GM18858 (cell line): ENCODE measurements around the gene CMIP.

Source experiments
- ATAC-seq: cut with Tn5 transposase; IDR thresholded peaks from one replicate; pipeline ENCODE4 v1.9.1; 2021; ENCODE audit not compliant: unreplicated experiment

Gene CMIP

DNA sequence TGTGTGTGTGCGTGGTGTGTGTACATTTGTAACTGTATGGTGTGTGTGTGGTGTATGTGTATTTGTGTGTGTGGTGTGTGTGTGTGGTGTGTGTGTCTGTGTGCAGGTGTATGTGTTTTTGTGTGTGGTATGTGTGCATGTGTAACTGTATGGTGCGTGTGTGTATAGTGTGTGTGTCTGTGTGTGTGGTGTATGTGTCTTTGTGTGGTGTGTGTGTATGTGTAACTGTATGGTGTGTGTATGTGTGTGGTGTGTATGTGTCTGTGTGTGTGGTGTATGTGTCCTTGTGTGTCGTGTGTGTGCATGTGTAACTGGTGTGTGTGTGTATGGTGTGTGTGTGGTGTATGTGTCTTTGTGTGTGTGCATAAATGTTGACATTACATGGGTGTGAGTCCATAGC is 170.8 kb downstream of the CMIP start:
- ATAC-seq = no peak

DNA sequence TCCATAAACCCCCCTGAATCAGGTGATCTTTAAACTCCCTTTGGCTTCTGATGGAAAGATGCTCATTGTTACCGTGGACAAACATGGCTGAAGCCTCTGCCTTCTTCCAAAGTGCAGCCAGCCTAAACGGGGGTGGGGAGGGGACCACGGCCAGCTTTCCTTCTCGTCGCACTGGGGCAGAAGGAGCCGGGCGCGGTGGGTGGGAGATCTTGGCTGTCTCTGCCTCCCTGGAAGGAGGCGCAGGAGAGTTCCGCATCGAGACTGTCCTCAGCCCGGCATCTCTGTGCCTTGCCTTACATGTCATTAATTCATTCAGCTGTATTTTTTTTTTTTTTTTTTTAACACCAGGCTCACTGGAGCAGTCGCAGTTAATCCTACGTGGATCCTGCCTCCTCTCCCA is 171.2 kb downstream of the CMIP start:
- ATAC-seq = no peak

DNA sequence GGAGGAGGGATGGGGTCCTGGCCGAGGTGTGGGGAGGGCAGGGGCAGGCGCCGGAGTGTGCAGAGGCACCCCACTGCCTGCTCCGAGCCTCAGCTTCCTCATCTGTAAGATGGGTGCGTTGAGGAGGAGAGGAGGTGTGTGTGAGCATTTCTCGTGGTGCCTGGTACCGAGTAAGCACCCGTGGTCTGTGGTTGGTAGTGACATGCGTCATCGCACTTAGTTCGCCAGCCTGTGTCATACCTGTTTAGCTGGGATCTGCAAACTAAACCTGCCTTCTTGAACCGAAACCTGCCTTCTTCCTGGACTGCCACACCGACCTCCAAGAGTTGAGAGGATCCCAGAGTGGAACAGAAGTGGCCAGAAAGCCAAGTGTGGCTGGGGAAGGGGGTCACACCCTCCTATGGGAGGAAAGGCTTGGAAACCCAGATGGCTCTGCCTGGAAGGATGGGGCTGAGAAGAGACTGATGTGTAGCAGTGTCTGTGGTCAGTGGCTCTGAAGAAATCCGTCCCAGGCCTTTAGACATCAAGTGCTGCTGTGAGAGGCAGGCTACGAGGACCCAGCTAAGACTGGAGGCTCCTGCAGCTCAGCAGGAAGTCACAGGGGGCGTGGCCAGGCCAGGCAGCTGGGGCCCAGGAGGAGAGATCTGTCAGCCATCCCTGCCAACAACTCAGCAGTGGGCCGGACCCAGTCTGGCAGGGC is 171.9 kb downstream of the CMIP start:
- peak; percentile 63 for ATAC-seq

DNA sequence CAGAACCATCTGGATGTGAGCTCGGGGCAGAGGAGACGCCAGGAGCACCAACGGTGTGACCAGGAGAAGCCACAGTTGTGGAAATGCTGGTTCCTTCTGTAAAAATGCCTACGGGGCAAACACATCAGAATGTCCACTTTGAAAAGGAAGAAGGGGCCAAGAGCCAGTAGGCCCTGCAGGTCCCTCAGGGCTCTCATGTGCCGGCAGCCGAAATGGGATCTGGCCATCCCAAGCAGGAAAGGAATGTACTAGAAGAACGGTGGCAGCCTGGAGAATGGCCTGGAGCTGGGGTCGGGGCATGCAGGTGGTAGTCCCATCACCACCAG is 172.4 kb downstream of the CMIP start:
- no peak for ATAC-seq

DNA sequence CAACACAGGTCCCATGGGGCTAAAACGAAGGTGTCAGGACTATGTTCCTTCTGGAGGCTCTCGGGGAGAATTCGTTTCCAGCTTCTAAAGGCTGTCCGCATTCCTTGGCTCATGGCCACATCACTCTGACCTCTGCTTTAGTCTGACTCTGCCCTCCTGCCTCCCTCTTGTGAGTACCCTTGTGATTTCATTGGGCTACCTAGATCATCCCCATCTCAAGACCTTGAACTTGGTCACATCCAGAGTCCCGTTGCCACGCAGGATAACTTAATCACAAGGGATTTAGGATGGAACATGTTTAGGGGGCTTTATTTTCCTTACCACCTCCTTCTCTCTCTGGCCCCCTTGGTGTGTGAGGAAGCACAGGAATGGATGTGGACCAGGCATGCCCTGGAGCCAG is 173.6 kb downstream of the CMIP start:
- ATAC-seq = no peak

DNA sequence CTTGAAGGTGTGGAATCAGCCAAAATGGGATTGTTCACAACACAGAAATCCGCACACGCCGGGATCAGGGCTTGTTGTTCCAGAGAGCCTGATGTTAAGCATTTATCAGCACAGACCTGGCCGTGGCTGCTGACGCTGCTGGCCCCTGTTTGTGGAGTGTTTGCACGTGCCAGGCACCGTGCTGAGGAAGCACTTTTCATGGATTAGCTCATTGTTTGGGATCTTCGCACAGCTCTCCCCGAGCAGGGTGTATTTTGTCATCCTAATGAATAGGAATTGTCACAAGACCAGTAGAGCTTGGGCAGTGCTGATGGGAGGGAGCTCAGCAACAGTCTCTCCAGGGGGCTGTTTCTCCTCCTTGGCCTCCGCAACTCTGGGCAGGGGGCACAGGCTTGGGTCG is 174.1 kb downstream of the CMIP start:
- no peak for ATAC-seq

DNA sequence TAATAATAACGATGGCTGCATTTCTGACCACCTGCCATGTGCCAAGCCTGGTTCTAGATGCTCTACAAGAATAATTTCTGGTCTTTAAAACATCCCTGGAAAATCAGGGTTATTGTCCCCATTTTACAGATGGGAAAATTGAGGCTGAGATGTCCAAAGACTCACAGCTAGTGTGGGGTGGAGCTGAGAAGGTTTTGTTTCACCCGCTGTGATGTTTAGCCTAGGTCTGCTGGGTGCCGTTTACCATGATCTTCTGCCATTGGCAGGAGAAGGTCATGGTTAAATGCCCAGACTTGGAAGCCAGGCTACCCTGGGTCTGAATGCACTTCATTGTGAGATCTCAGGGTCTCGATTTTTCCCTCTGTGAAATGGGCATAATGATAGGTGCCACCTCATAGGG is 175.4 kb downstream of the CMIP start:
- no peak for ATAC-seq

DNA sequence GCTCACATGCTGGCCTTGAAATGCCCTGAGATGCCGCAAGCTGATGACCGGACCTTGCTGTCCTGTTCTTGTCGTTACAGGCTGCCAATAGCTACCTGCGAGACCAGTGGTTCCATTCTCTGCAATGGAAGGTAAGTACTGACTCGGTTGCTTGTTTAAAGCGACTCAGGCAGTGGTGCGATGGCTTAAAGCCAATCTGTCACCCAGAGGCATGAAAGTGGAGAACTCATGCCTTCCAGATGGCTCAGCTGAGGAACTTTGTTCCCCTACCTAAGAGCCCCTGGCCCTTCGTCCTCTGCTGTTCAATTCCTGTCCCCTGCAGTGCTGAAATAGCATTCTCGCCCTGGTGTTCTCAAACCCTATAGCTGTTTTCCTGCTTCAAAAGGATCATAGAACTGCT is 176.2 kb downstream of the CMIP start:
- no peak for ATAC-seq

DNA sequence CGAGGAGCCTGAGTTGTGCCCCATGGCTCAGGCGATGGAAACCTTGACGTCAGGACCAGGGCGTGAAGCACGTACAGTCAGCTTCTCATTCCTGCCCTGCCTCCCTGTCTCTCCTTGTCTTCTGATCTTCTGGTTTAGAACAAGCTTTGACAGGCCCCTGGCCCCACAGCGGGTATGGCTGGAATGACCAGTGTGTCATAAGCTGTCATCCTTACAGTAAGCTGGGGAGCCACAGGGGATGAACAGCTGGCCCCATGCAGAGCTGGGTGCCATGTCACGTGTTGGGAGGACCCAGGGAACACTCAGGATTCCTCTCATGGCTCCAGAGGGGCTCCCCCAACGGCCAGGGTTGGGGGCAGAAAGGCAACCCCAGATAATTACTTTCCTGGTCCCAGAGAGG is 176.9 kb downstream of the CMIP start:
- ATAC-seq = no peak

DNA sequence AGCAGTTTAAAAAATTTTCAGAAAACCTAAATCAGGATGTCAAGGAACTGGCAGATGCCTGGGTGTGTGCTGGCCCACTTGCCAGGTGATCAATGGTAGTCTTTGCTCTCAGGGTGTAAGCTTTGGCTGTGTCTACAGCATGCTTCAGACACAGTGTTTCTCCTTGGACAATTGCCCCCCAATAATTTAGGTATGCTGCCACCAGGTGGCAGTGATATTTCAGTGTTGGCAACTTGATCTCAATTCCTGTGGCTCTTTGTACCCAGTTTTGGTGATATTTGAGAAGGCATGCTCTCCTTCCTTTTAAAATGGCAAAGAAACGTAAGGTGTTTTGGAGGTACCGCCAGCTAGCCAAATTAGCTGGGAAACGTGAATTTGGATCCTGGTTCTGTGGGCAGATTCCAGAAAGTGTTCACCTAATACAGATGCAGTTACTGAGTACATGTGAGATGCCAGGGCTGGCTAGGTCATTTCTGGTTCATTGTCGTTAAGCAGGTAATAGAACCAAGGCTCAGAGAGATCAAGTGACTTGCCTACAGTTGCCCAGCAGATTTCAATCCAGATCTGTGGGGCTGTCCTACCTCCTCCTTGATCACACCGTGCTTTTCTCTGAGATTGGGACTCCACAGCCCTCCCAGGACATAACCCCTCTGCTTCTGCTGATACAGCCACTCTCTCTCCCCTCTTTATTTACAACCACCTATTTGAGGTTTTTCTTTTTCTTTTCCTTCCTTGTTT is 178.9 kb downstream of the CMIP start:
- ATAC-seq = no peak

DNA sequence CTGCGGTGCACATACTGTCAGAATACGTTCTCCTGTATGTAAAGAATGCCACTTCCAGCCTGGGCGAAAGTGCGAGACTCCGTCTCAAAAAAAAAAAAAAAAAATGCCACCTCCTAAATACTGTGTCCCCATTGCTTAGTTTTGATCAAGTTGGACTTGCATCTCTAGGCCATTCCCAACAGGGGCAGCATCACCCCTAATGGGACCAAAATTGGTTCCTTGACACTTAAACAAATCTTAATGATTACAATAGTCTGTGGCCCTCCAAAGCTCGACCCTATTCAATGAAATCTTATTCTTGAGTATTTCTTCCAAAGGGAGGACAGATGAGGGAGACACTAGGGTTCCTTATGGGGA is 179.8 kb downstream of the CMIP start:
- ATAC-seq = no peak

DNA sequence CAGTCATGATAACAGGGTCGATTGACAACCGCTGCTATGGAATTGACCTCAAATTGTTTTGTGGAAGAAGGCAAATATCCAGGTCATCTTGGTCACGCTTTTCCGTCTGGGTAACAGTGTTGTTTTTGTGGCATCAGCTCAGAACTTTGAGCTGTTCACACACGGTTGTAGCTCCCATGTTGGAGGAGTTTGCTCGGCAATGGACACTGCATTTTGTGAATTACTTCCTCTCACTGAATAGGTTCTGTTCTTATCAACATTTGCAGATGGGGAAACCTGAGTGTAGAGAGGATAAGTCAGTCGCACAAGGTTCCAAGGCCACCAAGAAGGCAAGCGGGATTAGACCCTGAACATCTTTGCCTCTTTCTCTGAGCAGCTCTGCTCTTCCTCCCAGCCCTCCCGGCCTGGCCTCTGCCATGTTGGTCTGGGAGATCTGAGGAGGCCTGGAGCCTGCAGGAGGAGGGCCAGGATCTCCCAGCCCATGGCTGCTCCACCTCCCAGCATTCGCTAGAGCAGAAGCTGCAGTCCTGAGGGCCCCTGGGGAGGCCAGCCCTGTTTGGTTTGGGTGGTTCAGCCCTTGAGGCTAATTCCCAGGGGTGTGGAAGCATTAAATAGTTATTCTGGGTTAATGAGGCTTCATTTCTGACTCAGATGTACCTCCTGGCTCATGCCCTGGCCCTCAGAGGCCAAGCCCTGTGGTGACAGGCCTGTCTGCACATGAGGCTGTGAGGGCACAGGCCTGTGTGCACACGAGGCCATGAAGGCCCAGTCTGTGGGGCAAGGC is 180.3 kb downstream of the CMIP start:
- ATAC-seq = no peak

DNA sequence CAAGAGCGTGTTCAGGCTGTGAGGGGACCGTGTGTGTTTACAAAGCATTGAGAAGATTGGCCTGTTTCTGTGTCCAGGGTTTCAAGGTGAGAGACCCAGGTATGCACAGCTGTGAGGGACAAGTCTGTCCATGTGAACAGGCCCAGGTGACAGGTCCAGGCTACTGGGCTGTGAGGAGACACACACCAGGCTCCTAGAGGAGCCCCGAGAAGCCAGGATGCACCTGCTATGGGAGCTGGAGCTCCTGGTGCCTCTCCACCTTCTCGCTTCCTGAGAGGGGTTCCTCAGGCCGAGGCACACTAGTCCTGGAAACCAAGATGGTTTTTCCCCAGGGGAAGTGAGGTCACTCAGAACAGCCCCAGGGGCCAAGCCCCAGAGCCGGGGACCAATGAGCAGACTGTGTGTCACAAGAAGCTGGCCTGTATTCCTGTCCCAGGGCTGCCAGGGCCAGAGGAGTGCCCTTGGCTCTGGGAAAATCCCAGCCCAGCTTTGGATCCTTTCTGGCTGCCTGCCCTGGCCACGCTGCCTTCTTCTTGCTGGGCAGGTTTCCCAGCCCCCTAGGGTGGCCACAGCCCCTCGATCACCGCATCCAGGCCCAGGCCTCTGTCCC is 181.0 kb downstream of the CMIP start:
- no peak for ATAC-seq

DNA sequence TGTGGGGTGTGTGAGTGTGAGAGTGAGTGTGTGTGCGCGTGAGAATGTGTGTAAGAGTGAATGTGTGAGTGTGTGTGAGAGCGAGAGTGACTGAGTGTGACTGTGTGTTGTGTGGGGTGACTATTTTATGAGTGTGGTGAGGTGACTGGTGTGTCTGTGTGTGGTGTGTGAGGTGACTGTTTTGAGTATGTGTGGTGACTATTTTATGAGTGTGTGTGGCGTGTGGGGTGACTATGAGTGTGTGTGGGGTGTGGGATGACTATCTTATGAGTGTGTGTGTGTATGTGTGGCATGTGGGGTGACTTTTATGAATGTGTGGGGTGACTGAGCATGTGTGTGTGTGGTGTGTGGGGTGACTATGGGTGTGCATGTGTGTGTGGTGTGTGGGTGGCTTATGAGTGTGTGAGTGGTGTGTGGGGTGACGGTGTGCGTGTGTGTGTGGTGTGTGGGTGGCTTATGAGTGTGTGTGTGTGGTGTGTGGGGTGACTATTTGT is 181.6 kb downstream of the CMIP start:
- ATAC-seq = no peak

DNA sequence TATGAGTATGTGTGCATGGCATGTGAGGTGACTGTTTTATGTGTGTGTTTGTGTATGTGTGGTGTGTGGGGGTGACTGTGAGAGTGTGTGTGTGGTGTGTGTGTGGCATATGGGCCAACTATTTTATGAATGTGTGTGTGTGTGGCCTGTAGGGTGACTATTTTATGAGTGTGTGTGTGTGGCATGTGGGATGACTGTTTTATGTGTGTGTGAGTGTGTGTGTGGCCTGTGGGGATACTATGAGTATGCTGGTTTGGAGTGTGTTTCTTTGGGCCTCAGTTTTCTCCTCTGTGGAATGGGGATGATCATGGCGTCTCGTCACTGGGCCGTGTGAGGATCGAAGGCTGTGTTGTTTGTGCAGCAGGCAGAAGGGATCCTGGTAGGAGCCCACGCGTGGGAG is 182.4 kb downstream of the CMIP start:
- ATAC-seq = no peak

DNA sequence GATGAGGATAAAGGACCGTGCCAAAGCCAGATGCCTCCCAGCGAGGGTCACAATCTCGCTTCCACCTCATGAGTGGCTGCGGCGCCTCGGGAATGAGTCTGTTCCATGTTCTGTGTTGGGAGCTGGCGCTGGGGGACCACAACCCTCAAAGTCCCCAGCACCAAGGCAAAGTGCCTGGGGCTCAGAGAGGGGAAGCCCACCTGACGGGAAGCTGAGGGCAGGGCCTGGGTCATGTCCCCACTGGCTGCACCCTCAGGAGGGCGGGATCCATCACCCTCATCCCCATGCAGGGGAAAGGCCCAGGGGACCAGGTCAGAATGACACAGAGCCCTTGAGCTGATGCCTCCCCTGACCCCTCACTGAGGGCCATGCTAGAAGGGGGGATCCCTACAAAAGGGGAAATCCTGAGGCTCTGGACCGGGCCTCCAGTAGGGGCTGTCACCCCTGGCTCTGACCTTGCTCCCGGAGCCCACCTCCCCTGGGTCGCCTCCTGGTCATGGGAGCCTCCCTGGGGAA is 183.2 kb downstream of the CMIP start:
- ATAC-seq = no peak

DNA sequence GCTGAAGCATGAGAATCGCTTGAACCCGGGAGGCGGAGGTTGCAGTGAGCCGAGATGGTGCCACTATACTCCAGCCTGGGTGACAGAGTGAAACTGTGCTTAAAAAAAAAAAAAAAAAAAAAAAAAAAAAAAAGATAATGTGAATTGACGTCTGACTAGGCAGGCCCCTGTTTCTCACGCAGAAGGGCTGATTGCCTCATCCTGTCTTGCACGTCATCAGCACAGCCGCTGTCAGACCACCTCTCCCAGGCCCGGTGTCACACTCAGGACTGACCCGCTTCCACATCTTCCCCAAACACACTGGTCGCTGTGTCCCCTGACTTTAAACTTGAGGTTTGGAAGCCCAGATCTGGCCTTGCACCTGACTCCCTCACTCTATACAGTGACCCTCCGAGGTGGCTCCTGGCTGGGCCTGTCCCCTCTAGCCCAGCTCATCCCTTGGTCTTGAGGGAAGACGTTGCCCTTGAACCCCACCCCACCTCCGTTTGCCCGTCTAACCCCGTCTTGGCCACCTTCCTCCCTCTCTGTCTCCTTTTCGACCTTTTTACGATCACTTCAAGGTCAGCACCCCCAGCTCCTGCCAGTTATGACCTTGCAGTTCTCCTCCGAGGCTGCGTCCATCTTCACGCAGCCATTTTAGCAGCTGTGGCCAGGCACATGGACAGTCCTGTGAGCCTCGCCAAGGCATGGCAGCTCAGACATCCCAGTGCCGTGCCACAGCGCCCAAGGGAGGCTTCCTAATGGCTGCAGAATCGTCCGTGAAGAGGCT is 184.6 kb downstream of the CMIP start:
- no peak for ATAC-seq

DNA sequence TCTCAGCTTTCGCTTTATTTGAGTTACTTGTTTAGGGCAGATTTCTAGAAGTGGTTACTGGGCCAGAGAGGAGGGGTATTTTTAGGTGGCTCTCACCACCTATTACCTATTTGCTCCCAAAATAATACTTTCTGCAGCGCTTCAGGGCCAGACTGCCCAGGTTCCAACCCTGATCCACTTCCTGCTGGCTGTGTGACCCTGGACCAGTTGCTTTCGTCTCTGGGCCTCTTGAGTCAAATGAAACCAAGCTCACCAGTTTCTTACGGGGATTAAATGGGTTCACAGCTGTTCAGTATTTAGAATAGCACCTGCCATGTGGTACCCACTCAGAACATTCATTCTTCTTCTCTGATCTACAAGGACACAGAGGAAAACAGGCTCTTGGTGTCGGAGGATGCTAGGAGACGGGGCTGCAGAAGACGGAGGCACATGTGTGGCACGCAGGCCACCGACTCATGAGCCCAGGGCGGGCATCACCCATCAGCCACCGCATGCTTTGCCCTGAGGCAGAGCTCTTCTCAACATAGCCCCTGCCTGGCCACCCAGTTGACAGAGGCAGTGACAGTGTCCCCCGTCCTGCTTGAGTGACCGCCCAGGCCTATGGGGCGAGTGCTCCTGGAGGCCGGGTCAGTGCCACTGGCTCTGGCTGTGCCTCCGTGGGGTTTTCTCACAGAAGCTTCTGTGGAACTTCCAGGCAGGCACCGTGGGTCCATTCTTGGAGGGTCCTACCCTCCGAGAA is 185.5 kb downstream of the CMIP start:
- ATAC-seq = no peak

DNA sequence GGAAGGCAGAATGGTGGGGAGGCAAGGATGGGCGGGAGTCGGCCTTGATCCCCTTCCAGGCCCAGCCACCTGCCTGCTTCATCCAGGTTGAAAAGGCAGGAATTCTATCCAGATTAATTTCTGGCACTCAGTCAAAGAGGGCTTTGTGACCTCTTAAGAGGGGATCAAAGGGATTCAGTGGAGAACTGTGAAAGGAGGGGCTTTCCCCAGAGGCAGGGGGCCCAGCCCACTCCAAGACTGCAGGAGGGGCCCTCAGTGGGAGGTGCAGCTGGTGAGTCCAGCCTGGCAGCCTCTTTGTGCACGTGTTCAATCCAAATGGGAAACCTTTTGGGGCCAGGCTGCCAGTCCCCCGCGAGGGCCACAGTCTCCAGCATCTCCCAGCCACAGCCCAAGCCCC is 186.0 kb downstream of the CMIP start:
- ATAC-seq = no peak
